Nephron (organoid): ENCODE measurements around the gene TSR1.

ENCODE experiments used
- H3K27ac Mint-ChIP-seq, 3 experiments: 2 replicates each; pipeline ENCODE4 v1.8.0; 2020; ENCODE audit warnings: mixed read lengths in 3 of 3, mild to moderate bottlenecking in 2 of 3, moderate library complexity in 1 of 3
- H3K27me3 Mint-ChIP-seq: 2 replicates; pipeline ENCODE4 v1.8.0; 2021; ENCODE audit warnings: low read depth, mild to moderate bottlenecking, moderate library complexity, mixed read lengths
- H3K36me3 Mint-ChIP-seq: 2 replicates; pipeline ENCODE4 v1.8.0; 2020; ENCODE audit warnings: low read depth, mixed read lengths
- H3K4me1 Mint-ChIP-seq: 2 replicates; pipeline ENCODE4 v1.8.0; 2020; ENCODE audit warnings: mixed read lengths
- H3K4me3 Mint-ChIP-seq, 3 experiments: 2 replicates each; pipeline ENCODE4 v1.8.0; 2020; ENCODE audit warnings: mild to moderate bottlenecking in 3 of 3, mixed read lengths in 3 of 3, moderate library complexity in 2 of 3
- H3K9me3 Mint-ChIP-seq: 2 replicates; pipeline ENCODE4 v1.8.0; 2020; ENCODE audit warnings: mixed read lengths
- TF ChIP-seq, protein P1 (sequence below), 3 experiments: fragments of 200-600 bp; sonication (generic); IDR thresholded peaks; one replicate each; pipeline ENCODE4 v1.5.0; 2021; ENCODE audit warnings: antibody characterized with exemption in 3 of 3; ENCODE audit not compliant: unreplicated experiment in 3 of 3

TSR1 gene

DNA sequence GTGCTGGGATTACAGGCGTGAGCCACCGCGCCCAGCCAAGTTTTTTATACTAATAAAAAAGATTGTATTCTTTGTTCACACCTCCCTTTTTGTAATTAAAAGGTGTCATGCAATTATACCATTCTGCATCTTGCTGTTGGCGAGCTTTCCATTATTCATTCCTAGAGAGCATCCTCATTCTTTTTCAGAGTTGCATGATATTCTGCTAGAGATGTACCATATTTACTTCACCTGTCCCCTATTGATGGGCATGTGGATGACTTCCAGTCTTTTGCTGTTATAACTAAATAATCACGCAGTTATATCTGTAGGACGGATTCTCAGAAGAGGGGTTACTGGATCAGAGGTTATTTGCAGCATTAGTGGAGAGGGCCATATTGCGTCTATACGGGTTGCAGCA lies 18.1 kb upstream of the TSR1 start:
- H3K36me3 Mint-ChIP-seq: no peaks in the 10 kb centered on the region
- H3K4me1 Mint-ChIP-seq: peaks cover 4% of the 10 kb centered on the region
- no peak overlapping the region for H3K4me3 Mint-ChIP-seq
- no peaks in the 10 kb centered on the region for H3K27me3 Mint-ChIP-seq
- H3K27ac Mint-ChIP-seq: no peak overlapping the region
- TF ChIP-seq, protein P1, sequence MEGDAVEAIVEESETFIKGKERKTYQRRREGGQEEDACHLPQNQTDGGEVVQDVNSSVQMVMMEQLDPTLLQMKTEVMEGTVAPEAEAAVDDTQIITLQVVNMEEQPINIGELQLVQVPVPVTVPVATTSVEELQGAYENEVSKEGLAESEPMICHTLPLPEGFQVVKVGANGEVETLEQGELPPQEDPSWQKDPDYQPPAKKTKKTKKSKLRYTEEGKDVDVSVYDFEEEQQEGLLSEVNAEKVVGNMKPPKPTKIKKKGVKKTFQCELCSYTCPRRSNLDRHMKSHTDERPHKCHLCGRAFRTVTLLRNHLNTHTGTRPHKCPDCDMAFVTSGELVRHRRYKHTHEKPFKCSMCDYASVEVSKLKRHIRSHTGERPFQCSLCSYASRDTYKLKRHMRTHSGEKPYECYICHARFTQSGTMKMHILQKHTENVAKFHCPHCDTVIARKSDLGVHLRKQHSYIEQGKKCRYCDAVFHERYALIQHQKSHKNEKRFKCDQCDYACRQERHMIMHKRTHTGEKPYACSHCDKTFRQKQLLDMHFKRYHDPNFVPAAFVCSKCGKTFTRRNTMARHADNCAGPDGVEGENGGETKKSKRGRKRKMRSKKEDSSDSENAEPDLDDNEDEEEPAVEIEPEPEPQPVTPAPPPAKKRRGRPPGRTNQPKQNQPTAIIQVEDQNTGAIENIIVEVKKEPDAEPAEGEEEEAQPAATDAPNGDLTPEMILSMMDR (IDR thresholded peaks at IDR 0.05; ENCODE audit: unreplicated experiment in 3 of 3): no peak
- no peaks in the 10 kb centered on the region for H3K9me3 Mint-ChIP-seq

DNA sequence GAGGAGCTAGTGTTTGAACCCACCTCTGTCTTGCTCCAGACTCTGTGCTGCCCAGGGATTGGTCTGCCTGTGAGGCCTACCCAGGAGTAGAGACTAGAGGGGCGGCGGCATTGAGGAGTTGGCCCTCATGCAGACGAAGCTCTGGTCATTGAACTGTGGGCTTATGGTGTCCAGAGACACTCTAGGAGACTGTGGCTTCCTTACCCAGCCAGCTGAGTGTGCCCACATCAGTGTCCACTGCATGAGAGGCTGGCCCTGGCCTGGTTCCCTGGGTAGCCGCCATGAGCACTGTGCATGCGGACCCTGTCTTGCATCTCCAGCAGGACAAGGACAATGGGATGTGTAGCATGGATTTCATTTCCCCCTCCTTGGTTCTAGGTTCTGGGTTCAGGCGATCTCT lies 15.0 kb upstream of the TSR1 start:
- Mint-ChIP-seq H3K36me3 (no peaks in the 10 kb centered on the region), H3K27ac (no peak overlapping the region), H3K9me3 (no peaks in the 10 kb centered on the region), H3K4me3 (no peak overlapping the region), H3K27me3 (no peaks in the 10 kb centered on the region), H3K4me1 (peaks cover 12% of the 10 kb centered on the region)
- TF ChIP-seq, protein P1 (IDR thresholded peaks at IDR 0.05; ENCODE audit: unreplicated experiment in 3 of 3): no peak

DNA sequence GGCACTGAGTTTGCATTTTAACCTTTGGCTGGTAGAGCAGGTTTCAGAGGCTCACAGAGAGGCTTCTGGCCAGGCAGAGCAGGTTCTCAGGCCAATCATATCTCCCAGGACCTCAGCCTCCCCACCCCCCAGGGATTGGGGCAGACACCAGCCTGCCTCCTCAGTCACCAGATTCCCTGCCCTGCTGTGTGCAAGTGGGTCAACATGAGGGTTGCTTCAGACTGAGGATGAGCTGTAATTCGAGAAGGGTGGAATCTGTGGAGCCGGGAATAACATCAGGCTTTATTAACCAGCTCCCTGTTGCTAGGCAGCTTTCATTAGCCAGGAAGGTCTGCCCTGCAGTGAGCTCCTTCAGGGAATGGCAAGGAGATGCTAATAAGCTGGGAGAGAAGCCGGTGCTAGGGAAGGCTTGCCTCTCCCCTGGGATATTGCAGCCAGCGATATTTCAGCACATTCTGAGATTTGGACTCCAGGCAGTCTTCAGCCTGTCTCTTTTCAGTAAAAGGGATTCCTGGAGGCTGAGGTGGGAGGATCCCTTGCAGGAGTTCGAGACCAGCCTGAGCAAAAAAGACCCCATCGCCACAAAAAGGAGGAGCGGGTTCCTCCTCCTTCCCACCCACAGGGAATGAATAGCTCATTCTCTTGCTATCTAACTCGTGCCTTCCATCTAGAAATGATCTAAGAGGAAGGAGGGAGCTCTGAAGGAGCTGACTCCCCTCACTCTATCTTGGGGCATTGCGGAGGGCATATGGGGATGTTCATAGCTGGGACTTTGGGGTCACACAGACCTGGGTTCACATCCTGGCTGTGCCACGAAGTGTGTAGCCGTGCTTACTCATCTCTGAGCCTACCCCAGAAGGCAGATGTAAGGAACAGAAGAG lies 11.8 kb upstream of the TSR1 start:
- H3K4me1 Mint-ChIP-seq: peaks cover 12% of the 10 kb centered on the region
- peak overlapping the region; percentile 65 to 89 (median 86) for H3K27ac Mint-ChIP-seq
- no peak overlapping the region for H3K4me3 Mint-ChIP-seq
- H3K36me3 Mint-ChIP-seq: peaks cover 9% of the 10 kb centered on the region
- peaks cover 3% of the 10 kb centered on the region for H3K27me3 Mint-ChIP-seq
- TF ChIP-seq, protein P1 (IDR thresholded peaks at IDR 0.05; ENCODE audit: unreplicated experiment in 3 of 3): no peak
- no peaks in the 10 kb centered on the region for H3K9me3 Mint-ChIP-seq

DNA sequence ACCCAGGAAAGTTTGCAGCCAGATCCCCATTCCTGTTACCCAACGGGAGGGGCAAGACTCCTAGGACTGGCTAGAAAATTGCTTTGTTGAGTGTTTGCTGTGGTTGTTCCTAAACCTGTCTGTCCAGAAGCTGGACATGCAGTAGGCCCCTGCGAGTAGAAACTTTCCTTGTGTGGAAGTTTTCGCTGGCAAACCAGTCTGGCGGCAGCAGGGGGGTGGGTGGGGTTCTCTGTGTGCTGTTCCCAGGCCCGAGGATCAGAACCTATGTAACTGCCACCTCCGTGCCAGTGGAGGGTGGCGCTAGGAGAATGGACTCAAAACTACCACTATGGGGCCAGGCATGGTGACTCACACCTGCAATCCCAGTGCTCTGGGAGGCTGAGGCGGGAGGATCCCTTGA lies 10.2 kb upstream of the TSR1 start:
- Mint-ChIP-seq H3K27ac (no peak overlapping the region), H3K36me3 (peaks cover 18% of the 10 kb centered on the region), H3K4me3 (no peak overlapping the region), H3K9me3 (no peaks in the 10 kb centered on the region), H3K27me3 (peaks cover 3% of the 10 kb centered on the region), H3K4me1 (peaks cover 12% of the 10 kb centered on the region)
- TF ChIP-seq, protein P1 (IDR thresholded peaks at IDR 0.05; ENCODE audit: unreplicated experiment in 3 of 3): no peak

DNA sequence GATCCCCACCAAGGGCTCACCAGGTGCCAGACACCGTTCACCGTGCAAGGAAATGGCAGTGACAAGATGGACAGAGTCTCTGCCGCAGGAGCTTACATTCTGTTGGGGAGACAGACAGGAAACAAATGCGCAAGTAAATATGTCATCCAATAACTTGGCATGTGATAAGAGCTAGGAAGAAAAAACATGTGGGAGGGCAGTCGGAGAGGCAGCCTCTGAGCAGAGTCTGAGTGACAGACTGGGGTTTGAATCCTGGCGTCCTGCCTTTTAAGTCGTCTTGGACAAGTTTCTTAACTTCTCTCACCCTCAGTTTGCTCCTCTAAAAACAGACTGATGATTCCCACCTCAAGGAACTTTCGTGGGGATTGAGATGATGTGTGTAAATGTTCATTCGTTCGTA lies 8.3 kb upstream of the TSR1 start:
- Mint-ChIP-seq H3K27me3 (peaks cover 3% of the 10 kb centered on the region), H3K4me1 (peaks cover 12% of the 10 kb centered on the region), H3K9me3 (no peaks in the 10 kb centered on the region), H3K36me3 (peaks cover 18% of the 10 kb centered on the region), H3K4me3 (no peak overlapping the region), H3K27ac (no peak overlapping the region)
- TF ChIP-seq, protein P1 (IDR thresholded peaks at IDR 0.05; ENCODE audit: unreplicated experiment in 3 of 3): no peak

DNA sequence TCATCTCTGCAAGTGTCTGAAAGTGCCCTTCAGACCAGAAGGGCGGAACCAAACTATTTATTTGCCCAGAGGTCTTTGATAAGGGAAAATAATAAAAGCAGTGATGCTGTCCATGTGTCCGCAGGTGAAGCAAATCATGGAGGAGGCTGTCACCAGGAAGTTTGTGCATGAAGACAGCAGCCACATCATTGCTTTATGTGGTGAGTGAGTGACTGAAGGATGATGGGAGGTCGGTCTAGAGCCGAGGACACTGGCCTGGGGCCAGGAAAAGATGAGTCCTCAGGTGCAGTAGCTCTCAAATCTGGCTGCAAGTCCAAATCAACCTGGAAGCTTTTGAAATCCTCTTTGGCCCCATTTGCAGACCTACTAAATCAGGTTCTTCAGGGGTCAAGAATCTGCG lies 7.2 kb upstream of the TSR1 start:
- TF ChIP-seq, protein P1 (IDR thresholded peaks at IDR 0.05; ENCODE audit: unreplicated experiment in 3 of 3): no peak
- Mint-ChIP-seq H3K27me3 (peaks cover 3% of the 10 kb centered on the region), H3K9me3 (no peaks in the 10 kb centered on the region), H3K27ac (no peak overlapping the region), H3K4me1 (peaks cover 11% of the 10 kb centered on the region), H3K4me3 (no peak overlapping the region), H3K36me3 (peaks cover 18% of the 10 kb centered on the region)
